Measurements from ENCODE around the gene C12orf50. TPM values are rescaled to one million over a fixed set of nuclear protein-coding genes. Genes with fewer than 3 reads are reported as not detected.
A peak's percentile ranks its signal among the peaks of the same experiment; 100 is the strongest.

C12orf50 gene
- total and polyA plus RNA-seq, 9 of the 15 experiments (the other 6 are each of a cell fraction or from before 2014, with no cell fraction given) = 0.07 to 0.14 (median 0.11) TPM; not detected in 6

DNA sequence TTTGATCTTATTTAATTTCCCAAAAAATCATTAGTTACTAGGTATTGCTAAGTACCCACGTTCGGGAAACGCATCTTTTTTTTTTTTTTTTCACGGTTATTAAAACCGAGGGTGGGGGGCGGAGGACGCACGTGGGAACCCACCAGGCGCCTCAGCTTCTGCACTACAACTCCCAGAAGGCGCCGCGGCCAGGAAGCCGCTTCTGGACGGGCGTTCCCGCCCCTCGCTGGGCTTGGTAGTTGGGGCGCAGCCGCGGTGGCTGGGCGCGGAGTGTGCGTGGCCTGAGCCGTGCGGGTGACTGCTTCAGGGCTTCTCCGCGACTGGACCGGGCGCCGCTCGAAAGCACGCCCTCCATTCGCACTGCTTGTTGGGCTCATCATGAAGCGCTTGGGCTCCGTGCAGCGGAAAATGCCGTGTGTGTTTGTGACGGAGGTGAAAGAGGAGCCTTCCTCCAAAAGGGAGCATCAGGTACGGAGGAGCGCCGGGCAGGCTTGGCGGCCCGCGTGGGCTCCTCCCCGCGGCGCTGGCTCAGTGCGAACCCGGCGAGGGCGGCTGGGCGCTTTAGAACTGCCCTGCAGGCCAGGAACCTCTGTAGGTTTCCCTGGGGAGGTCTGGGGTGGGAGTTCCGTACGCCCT lies 6.2 kb upstream of the C12orf50 start (continued):
- TF ChIP-seq, protein P1, sequence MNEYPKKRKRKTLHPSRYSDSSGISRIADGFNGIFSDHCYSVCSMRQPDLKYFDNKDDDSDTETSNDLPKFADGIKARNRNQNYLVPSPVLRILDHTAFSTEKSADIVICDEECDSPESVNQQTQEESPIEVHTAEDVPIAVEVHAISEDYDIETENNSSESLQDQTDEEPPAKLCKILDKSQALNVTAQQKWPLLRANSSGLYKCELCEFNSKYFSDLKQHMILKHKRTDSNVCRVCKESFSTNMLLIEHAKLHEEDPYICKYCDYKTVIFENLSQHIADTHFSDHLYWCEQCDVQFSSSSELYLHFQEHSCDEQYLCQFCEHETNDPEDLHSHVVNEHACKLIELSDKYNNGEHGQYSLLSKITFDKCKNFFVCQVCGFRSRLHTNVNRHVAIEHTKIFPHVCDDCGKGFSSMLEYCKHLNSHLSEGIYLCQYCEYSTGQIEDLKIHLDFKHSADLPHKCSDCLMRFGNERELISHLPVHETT (CRISPR knock-in tag; conservative IDR thresholded peaks at IDR 0.05 in 1 of 2, IDR thresholded peaks at IDR 0.05 in 1 of 2) = no peak
- TF ChIP-seq NCOR1 (IDR thresholded peaks at IDR 0.05) (no peak), PML (IDR thresholded peaks at IDR 0.05; ENCODE audit: low read length) (peak; percentile 62; the same call in 1 of the 2 replicates), ZNF445 (CRISPR knock-in tag; IDR thresholded peaks at IDR 0.05; ENCODE audit: low read depth) (no peak), HDAC1 (IDR thresholded peaks at IDR 0.05) (peak in 1 of 2 experiments; percentile 90; a peak in 2 of 4 replicates), ELF2 (CRISPR knock-in tag; IDR thresholded peaks at IDR 0.05) (no peak), ZBTB5 (IDR thresholded peaks at IDR 0.05) (no peak), ZNF174 (CRISPR knock-in tag; IDR thresholded peaks at IDR 0.05) (no peak), ATF3 (IDR thresholded peaks at IDR 0.05) (no peak), ATF3 (CRISPR knock-in tag; conservative IDR thresholded peaks at IDR 0.05) (no peak), ZNF609 (CRISPR knock-in tag; IDR thresholded peaks at IDR 0.05; ENCODE audit: borderline replicate concordance) (no peak), NBN (IDR thresholded peaks at IDR 0.05; ENCODE audit: low read depth) (no peak), POLR2G (IDR thresholded peaks at IDR 0.05; ENCODE audit: low read depth, low read length) (peak; percentile 98)
- TF ChIP-seq, protein P2, sequence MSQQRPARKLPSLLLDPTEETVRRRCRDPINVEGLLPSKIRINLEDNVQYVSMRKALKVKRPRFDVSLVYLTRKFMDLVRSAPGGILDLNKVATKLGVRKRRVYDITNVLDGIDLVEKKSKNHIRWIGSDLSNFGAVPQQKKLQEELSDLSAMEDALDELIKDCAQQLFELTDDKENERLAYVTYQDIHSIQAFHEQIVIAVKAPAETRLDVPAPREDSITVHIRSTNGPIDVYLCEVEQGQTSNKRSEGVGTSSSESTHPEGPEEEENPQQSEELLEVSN (IDR thresholded peaks at IDR 0.05; ENCODE audit: borderline replicate concordance in 1 of 2, extremely low read depth in 1 of 2, insufficient read depth in 1 of 2, insufficient read length in 1 of 2, low read depth in 1 of 2, low read length in 1 of 2, poor library complexity in 1 of 2, severe bottlenecking in 1 of 2) = peak; percentile 54 to 60
